GM18951 (cell line): Measurements from ENCODE around the gene PIF1.

ENCODE experiments used
- POLR2A ChIP-seq: IDR thresholded peaks from 4 replicates; pipeline ENCODE4 v1.6.1; 2011; ENCODE audit warnings: mild to moderate bottlenecking; ENCODE audit not compliant: insufficient read length, insufficient read depth; ENCODE audit errors: extremely low read depth
- in situ Hi-C: fragments of 300-500 bp; cut with MboI; formaldehyde crosslinking; loops from one replicate; pipeline ENCODE4 v1.12.0; 2022; ENCODE audit warnings: low sequenced_read_pairs, mixed read lengths, inconsistent platforms; ENCODE audit not compliant: unreplicated experiment

Gene PIF1

DNA sequence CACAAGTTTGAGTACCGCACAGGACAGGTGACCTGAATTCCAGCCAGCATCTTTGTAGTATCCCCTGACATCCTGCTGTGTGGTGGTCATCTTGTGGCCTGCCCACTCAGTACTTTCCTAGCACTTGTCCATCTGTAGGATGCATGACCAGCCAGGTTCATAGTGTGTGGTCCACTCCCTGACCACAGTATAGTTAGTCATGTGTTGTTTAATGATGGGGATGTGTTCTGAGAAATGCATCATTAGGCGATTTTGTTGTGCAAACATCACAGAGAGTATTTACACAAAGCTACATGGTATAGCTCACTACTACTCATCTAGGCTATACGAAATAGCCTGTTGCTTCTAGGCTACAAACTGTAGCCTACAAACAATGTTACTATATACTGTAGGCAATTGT is 33.2 kb downstream of the PIF1 start:
- no peak for TF ChIP-seq POLR2A
- in situ Hi-C loops, result no loop called here

DNA sequence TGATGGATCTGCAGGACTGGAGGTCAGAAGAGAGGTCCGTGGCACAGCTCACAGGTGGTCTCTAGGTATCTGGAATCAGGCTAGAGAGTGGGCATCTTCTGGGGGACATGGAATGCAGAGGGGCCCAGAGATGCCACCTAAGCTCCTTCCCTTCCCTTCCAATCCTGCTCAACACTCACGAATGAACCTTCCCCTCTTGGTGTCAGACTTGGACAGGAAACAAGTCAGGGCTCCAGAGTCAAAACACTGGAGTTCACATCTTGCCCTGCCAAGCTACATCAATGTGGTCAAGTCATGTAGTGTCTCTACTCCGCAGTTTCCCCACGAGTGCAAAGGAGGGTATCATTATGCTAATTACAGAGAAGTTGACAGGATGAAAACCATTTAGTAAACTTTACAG is 34.0 kb downstream of the PIF1 start:
- in situ Hi-C loops, result no loop called here
- no peak for TF ChIP-seq POLR2A

DNA sequence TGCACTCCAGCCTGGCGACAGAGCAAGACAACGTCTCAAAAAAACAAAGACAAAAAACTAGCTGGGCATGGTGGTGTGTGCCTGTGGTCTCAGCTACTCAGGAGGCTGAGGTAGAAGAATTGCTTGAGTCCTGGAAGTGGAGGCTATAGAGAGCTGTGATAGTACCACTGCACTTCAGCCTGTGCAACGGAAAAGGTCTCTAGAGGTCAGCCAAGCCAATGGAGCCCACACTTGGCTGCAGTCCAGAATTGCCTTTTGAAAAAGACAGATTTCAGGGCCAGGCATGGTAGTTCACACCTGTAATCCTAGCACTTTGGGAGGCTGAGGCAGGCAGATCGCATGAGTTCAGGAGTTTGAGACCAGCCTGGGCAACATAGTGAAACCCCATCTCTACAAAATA is 41.7 kb downstream of the PIF1 start:
- in situ Hi-C loops, result no loop called here

DNA sequence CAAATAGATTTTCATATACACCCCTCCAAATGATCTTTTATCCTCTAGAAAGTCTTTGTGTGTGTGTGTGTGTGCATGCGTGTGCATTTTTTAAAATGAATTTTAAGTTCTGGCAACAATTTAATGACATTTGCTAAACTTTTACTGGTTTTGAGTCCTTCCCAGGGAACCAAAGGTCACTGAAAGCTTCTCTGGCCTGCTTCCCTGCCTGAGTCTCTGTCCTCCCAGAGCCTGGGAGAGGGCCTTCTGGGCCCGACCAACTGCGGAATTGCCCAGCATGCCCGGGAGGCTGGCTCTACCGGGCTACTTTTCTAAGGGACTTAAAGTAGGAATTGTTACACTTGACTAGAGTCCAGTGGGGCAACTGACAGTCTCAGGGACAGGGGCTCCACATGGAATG is 42.7 kb downstream of the PIF1 start:
- in situ Hi-C loops, result no loop called here
- TF ChIP-seq POLR2A, result no peak

More for the DNA sequence above, 41.7 kb downstream of the PIF1 start:
- no peak for TF ChIP-seq POLR2A

DNA sequence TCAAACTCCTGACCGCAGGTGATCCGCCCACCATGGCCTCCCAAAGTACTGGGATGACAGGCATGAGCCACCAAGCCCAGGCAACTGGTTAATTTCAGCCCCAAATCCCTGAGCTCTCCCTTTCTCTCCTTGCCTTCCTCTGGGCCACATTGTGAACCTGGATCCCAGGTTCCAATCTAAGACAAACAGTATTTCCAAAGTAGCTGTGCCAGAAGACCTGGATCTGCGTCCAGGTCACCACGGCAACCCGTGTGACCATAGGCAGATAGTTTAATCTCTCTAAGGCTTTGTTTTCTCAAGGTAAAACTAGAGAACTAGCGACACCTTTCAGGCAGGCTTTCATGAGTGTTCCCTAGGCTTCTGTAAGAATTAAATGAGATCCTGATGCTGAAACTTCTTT is 44.1 kb downstream of the PIF1 start:
- in situ Hi-C loops, result no loop called here
- no peak for TF ChIP-seq POLR2A

DNA sequence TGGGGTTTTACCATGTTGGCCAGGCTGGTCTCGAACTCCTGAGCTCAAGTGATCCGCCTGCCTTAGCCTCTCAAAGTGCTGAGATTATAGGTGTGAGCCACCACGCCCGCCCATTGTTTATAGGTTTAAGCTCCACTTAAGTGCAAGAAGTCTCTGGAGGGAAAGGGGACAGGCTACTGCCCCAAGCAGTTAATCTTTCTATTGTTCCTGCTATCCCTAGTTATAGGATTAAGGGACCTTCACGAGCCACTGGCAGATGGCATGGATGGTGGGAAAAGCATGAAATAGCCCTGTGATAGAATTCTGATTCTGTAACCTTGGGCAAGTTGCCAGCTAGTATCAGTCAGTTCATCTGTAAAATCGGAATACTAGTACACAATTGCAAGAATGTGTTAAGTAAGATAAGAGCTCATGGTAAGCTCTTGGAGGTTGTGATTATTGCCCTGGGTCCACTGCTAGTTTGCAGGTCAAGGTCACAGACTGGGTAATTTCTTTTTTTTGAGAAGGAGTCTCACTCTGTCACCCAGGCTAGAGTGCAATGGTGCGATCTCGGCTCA is 44.8 kb downstream of the PIF1 start:
- in situ Hi-C loops, result no loop called here
- TF ChIP-seq POLR2A, result no peak

DNA sequence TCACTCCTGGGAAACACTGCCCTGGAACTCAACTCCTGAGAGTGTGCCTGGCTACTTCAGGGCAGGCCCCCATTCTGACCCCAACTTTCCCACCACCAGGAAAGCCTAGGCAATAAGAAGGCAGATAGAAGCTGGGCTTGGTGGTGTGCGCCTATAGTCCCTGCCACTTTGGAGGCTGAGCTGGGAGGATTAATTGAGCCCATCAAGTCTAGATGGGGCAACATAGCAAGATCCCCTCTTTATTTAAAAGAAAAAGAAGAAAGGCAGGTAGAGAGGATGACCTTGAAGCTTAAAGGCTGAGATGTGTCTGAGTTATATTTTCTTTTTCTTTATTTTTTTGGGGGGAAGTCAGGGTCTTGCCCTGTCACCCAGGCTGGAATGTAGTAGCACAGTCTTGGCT is 45.8 kb downstream of the PIF1 start:
- in situ Hi-C loops, result no loop called here
- no peak for TF ChIP-seq POLR2A

DNA sequence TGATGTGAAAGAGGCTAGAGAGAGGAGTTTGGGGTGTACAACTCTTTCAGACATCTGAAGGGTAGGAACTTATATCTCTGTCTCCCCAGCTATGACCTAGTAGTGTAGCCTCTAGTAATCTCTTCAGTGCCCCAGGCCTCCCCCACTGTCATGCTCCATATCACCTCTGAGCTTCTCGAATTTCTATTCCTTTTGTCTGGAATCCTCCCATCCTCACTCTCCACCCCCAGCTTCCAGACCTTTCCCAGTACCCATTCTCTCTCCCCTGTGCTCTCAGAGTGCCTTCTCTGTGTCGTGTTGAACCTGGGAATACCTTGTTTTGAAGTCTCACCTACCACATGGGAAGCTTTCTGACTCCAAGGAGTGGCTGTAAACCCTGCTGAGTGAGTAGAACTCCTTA is 46.4 kb downstream of the PIF1 start:
- TF ChIP-seq POLR2A, result no peak
- in situ Hi-C loops, result no loop called here

DNA sequence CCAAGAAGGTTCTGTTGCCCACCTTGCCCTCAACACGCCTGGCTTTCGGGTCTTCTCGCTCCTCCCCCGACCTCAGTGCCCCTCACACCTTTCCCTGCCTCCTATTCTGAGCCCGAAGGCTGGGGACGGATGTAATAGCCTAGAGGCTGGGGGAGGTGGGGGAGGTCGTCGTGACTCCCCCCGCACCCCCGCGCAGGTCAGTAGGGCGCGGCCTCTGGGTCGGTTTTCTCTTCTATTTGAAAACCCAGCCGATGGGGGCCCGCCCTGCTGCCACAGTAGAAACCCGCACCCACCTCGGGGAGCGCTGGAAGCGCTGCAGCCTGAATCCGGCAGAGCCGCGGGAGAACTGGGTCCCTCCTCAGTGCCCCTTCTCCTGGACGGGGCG is 49.1 kb downstream of the PIF1 start:
- TF ChIP-seq POLR2A, result no peak
- in situ Hi-C loops, result no loop called here

DNA sequence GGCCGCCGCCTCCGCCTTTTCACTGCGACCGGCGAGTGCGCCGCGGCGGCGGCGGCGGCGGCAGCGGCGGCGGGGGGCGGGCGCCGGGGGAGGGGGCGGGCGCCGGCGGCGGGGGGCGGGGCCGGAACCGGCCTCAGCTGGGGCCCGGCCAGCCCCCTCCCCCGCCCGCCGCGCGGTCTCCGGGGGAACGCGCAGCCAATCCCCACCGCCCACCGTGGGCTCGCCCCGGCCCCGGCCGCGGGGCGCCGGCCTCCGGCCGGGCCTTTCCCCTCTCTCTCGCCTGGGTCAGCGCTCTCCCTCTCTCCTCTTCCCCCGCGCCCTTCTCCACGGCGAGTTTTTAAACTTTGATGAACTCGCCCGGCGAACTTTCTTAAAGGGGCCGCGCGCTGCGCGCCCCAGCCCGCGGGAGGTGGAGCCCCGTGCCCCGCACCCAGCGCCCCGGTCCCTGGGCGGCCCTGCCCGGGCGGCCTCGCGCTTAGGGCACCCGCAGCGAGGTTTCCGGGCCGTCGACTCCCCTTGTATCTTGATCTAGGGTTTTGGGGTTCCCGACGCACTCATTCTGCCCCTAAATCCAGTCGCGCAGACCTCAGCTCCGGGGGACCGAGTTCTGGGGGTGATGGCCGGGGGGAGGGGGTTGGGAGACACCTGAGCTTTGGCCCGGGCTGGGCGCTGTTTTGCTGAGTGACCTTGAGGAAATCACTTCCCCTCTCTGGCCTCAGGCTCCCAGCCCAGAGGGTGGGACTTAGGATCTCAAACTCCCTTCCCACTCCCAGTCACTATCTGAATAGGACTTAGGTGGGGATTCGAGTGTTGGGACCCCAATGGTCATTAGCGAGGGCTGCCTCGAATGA is 49.7 kb downstream of the PIF1 start, which contains the start of gene RBPMS2:
Gene RBPMS2, minus strand, starts transcription at position 39 of the 851 bp plus-strand sequence. CDS start 270 bp downstream, outside the sequence.
- in situ Hi-C loops, result no loop called here
- TF ChIP-seq POLR2A, result no peak

DNA sequence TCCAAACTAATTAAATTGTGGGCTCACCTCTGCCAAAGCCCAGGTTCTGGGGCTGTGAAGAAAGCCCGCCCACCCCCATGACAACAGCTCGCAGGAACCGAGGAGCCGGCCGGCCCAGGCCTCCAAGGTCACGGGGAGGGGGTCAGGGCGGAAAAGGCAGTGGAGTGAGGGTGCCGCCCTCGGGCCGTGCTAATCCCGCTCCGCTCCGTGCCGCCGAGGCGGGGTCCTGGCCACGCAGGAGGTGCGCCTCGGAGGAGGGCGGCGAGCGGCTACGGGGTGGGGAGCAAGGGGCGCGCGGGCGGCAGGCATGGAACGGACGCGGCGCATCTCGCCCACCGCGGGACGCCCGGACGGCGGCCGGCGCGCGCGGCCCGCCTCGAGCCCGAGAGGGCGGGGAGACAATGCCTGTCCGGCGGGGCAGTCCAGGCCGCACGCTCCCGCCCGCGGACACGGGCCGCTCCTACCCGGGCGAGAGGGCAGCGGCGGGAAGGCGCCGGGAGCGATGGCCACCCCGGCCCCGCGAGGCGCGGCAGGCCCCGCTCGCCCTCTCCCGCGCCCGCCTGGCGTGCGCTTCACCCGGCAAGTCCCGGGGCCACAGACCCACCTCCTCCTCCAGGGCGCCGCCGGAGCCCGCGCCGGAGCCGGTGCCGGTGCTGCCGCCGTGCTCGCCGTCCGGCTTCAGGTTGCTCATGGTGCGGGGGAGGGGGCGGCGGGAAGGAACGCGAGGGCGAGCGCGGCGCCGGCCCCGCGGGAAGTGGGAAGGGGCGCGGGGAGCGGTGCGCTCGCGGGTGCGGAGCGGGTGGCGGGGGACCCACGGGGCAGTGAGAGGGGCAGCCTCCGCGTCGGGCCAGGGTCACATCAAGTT is 50.6 kb downstream of the PIF1 start:
- in situ Hi-C loops, result no loop called here
- TF ChIP-seq POLR2A, result no peak

DNA sequence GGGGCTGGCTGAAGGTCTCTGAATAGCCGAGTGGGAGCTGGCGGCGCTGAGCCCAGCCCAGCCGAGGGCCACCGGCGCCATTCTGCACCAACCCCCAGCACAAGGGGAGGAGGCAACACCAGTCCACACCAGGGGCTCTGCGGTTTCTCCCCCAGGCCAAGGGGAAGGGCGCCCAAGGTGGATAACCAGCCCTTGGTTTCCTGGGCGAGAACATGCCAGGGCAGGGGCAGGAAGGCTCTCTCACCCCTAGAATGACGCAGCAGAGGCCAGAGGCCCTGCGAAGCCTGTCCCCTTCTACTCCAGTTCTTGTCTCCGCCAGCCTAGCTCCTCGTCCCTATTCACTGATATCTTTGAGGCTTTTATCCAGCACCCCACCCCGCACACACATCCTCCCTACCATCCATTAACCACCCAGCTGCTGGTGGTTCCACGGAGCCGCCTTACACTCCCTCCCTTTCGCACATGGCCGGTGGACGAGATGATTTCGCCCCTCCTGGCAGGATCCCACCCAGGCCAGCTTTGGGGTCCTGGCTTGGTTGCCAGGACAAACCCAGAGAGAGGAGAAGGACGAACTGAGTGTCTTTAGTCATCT is 51.3 kb downstream of the PIF1 start:
- no peak for TF ChIP-seq POLR2A
- in situ Hi-C loops, result no loop called here

DNA sequence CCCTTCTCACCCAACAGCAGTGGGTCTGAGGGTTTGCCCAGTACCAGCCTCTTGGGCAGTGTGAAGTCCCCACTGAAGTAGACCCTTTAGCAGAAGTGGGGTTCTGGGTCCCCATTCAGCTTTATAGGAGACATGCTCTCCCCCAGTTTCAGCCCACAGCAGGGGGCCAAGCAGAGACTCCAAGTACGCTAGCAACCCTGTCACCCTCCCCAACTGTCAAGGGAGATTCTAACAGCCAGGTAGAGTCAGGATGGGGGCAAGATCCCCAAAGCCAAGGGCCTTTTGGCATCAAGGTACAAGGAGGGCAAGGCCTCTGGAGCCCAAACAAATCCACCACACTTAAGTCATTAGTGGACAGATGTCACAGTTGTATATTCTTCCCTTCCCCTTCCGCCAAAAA is 51.8 kb downstream of the PIF1 start:
- TF ChIP-seq POLR2A, result no peak
- in situ Hi-C loops, result no loop called here
